ENCODE measurements around the gene FNIP1. TPM values are rescaled to one million over a fixed set of nuclear protein-coding genes. Genes with fewer than 3 reads are reported as not detected.
A peak's percentile ranks its signal among the peaks of the same experiment; 100 is the strongest.

FNIP1 gene
- total and polyA plus RNA-seq, 10 donors: 3.6 to 53.4 (median 38.7) TPM

DNA sequence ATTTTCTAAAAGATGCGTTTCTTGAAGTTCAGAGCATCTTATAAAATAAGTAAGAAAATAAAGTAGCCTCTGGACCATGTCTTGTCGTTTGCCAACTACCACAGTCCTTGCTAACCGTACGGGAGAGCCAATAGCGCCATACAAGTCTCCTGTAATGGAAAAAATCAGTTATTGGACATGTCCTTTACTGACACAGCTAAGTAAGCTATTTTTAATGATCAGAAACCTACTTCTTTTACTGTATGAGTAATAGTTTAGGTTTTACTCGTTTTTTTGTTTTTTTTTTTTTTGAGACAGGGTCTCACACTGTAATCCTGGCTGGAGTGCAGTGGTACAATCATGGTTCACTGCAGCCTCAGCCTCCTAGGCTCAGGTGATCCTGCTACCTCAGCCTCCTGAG is 124.0 kb downstream of the FNIP1 start:
- Histone ChIP-seq H3K4me1 (peaks cover 0 to 25% (median 6%) of the 10 kb centered on the region in 6 donors), H3K4me3 (no peak overlapping the region), H3K36me3 (peaks cover 0 to 100% (median 42%) of the 10 kb centered on the region in 6 donors), H3K9me3 (no peaks in the 10 kb centered on the region), H3K27ac (peak overlapping the region in 5 of 8 donors; percentile 34 to 69 (median 45)), H3K27me3 (replicated peaks in 1 of 7) (no peaks in the 10 kb centered on the region)
- TF ChIP-seq, protein P1, sequence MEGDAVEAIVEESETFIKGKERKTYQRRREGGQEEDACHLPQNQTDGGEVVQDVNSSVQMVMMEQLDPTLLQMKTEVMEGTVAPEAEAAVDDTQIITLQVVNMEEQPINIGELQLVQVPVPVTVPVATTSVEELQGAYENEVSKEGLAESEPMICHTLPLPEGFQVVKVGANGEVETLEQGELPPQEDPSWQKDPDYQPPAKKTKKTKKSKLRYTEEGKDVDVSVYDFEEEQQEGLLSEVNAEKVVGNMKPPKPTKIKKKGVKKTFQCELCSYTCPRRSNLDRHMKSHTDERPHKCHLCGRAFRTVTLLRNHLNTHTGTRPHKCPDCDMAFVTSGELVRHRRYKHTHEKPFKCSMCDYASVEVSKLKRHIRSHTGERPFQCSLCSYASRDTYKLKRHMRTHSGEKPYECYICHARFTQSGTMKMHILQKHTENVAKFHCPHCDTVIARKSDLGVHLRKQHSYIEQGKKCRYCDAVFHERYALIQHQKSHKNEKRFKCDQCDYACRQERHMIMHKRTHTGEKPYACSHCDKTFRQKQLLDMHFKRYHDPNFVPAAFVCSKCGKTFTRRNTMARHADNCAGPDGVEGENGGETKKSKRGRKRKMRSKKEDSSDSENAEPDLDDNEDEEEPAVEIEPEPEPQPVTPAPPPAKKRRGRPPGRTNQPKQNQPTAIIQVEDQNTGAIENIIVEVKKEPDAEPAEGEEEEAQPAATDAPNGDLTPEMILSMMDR (IDR thresholded peaks at IDR 0.05 in 8 of 11, conservative IDR thresholded peaks at IDR 0.05 in 3 of 11): no peak
- no peak for TF ChIP-seq POLR2AphosphoS5 (IDR thresholded peaks at IDR 0.05)
- TF ChIP-seq POLR2A (IDR thresholded peaks at IDR 0.05): no peak
- WGBS, 5 donors: 77 to 91% (median 85%) methylated on average over 6 of the region's 6 CpGs
- DNase-seq: no peak
- intact Hi-C loops (cut with DNase I; ENCODE audit: low total_unique reads): no loop called here

- TF ChIP-seq, protein P1 (IDR thresholded peaks at IDR 0.05 in 8 of 11, conservative IDR thresholded peaks at IDR 0.05 in 3 of 11): no peak
- TF ChIP-seq POLR2A (IDR thresholded peaks at IDR 0.05) (no peak), POLR2AphosphoS5 (IDR thresholded peaks at IDR 0.05) (no peak)
- 72 to 82% (median 75%) methylated on average over 2 of the region's 2 CpGs for WGBS, 5 donors
- peak overlapping the region in 6 of 8 donors; percentile 12 to 69 (median 40) for H3K27ac ChIP-seq
- H3K27me3 ChIP-seq (replicated peaks in 1 of 7): no peaks in the 10 kb centered on the region
- peaks cover 0 to 98% (median 39%) of the 10 kb centered on the region in 6 donors for H3K36me3 ChIP-seq
- H3K4me3 ChIP-seq: no peak overlapping the region
- DNase-seq: no peak
- intact Hi-C loops (cut with DNase I; ENCODE audit: low total_unique reads): no loop called here
- H3K9me3 ChIP-seq: no peaks in the 10 kb centered on the region
- H3K4me1 ChIP-seq: peaks cover 0 to 25% (median 6%) of the 10 kb centered on the region in 6 donors
Measured at GRCh38 chr5:131671994-131672655, 124.7 kb downstream of the FNIP1 start.

DNA sequence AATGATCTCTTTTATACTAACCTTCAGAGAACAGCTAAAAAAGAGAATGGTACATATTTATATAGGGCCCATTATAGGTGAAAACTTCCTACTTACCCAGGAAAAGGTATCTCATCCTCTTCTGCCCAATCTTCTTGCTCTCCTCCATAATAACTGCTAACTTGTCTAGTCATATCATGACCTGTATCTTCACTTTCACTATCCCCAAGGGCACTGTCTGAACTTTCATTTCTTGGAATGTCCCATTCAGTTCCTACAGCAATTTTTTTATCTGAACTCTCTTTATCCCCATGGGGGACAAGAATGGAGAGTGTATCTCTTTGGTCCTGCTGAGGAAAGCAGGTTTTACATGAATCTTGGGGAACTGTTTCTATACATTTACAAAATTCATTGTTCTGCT is 125.4 kb downstream of the FNIP1 start:
- TF ChIP-seq POLR2A (IDR thresholded peaks at IDR 0.05): no peak
- peak overlapping the region in 4 of 8 donors; percentile 34 to 69 (median 54) for H3K27ac ChIP-seq
- peaks cover 0 to 97% (median 33%) of the 10 kb centered on the region in 6 donors for H3K36me3 ChIP-seq
- intact Hi-C loops (cut with DNase I; ENCODE audit: low total_unique reads): no loop called here
- H3K9me3 ChIP-seq: no peaks in the 10 kb centered on the region
- no peak for DNase-seq
- peaks cover 0 to 25% (median 6%) of the 10 kb centered on the region in 6 donors for H3K4me1 ChIP-seq
- no peaks in the 10 kb centered on the region for H3K27me3 ChIP-seq (replicated peaks in 1 of 7)
- no peak overlapping the region for H3K4me3 ChIP-seq

DNA sequence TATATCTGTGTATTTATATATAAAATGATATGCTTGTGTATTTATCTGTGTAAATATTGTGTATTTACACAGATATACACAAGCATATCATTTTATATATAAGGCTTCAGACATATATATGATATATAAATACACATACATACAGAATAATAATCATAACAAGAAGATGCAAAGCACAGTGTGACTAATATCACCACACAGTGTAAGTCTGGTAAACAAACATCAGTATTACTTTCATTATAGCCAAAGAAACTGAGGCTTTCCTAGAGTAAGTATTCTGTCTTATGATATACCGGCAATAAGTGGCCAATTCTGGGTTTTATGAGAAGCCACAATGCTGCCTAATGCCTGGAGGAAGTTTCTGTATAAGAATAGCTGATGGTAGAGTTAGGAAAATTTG is 131.9 kb downstream of the FNIP1 start:
- intact Hi-C loops (cut with DNase I; ENCODE audit: low total_unique reads): no loop called here
- 74 to 93% (median 88%) methylated on average over 1 of the region's 1 CpG for WGBS, 5 donors
- Histone ChIP-seq H3K4me1 (no peaks in the 10 kb centered on the region), H3K27ac (no peak overlapping the region), H3K27me3 (replicated peaks in 1 of 7) (no peaks in the 10 kb centered on the region), H3K4me3 (no peak overlapping the region), H3K9me3 (peaks cover 0 to 24% (median 18%) of the 10 kb centered on the region in 8 donors), H3K36me3 (peaks cover 0 to 95% (median 42%) of the 10 kb centered on the region in 6 donors)
- DNase-seq: no peak
- TF ChIP-seq POLR2AphosphoS5 (IDR thresholded peaks at IDR 0.05): no peak
- TF ChIP-seq, protein P1 (IDR thresholded peaks at IDR 0.05 in 8 of 11, conservative IDR thresholded peaks at IDR 0.05 in 3 of 11): no peak
- no peak for TF ChIP-seq POLR2A (IDR thresholded peaks at IDR 0.05)

All from spleen (tissue), 11 donors.